Tibial nerve (tissue), 4 donors: Measurements from ENCODE around the gene FBLN7.

Experiments used
- EP300 ChIP-seq, 2 donors: sonication (generic); formaldehyde crosslinking; IDR thresholded peaks; one replicate each; pipeline ENCODE4 v1.6.1; 2017; ENCODE audit warnings: antibody characterized with exemption in 2 of 2, mild to moderate bottlenecking in 1 of 2
- TF ChIP-seq, protein P1 (sequence below), 5 experiments: fragments of 200-600 bp in 3 of 5; fragments of 450-650 bp in 2 of 5; sonication (generic) in 3 of 5; IDR thresholded peaks; one replicate each; pipeline ENCODE4 v1.5.1; 2016 to 2019; ENCODE audit warnings: antibody characterized with exemption in 5 of 5, mild to moderate bottlenecking in 3 of 5, moderate library complexity in 2 of 5

DNA sequence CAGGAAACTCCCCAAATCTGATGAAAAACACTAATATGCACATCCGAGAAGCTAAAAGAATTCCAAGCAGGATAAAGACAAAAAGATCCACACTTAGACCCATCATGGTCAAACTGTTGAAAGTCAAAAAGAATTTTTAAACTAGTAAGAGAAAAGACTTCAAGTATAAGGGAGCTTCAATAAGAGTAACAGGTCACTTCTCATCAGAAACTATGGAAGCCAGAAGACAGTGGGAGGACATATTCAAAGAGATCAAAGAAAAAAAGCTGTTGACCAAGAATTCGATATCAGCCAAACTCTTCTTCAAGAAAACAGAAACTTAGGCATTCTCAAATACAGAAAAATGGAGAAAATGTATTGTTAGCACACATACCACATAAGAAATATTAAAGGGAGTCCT is 66.2 kb downstream of the FBLN7 start:
- TF ChIP-seq, protein P1, sequence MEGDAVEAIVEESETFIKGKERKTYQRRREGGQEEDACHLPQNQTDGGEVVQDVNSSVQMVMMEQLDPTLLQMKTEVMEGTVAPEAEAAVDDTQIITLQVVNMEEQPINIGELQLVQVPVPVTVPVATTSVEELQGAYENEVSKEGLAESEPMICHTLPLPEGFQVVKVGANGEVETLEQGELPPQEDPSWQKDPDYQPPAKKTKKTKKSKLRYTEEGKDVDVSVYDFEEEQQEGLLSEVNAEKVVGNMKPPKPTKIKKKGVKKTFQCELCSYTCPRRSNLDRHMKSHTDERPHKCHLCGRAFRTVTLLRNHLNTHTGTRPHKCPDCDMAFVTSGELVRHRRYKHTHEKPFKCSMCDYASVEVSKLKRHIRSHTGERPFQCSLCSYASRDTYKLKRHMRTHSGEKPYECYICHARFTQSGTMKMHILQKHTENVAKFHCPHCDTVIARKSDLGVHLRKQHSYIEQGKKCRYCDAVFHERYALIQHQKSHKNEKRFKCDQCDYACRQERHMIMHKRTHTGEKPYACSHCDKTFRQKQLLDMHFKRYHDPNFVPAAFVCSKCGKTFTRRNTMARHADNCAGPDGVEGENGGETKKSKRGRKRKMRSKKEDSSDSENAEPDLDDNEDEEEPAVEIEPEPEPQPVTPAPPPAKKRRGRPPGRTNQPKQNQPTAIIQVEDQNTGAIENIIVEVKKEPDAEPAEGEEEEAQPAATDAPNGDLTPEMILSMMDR (IDR thresholded peaks at IDR 0.05) = no peak
- no peak for TF ChIP-seq EP300 (IDR thresholded peaks at IDR 0.05)
